Measurements from ENCODE around the gene GNG13.

DNA sequence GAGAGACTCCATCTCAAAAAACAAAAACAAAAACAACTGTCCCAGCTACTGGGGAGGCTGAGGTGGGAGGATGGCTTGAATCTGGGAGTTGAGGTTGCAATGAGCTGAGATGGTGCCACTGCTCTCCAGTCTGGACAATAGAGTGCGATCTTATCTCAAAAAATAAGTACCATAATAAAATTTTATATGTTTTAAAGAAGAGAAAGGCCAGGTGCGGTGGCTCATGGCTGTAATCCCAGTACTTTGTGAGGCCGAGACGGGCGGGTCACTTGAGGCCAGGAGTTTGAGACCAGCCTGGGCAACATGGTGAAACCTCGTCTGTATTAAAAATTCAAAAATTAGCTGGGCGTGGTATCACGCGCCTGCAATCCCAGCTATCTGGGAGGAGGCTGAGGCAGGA, 23.7 kb downstream of the GNG13 start:
- no peak for TF ChIP-seq EZH2 (IDR thresholded peaks at IDR 0.05; ENCODE audit: insufficient read depth, poor library complexity, severe bottlenecking)
- TF ChIP-seq EZH2phosphoT487 (IDR thresholded peaks at IDR 0.05; ENCODE audit: insufficient read depth, low read depth), result no peak
